HUES6 (cell line): Measurements from ENCODE around the gene MEI4.

Experiments used
- H3K27ac ChIP-seq: 2 replicates; pipeline ENCODE4 v1.7.0; 2013; ENCODE audit warnings: low read depth, mild to moderate bottlenecking, low read length, inconsistent platforms
- H3K27me3 ChIP-seq: 2 replicates; pipeline ENCODE4 v1.6.1; 2013; ENCODE audit warnings: low read length; ENCODE audit not compliant: control insufficient read depth, insufficient read depth
- H3K36me3 ChIP-seq: 2 replicates; pipeline ENCODE4 v1.6.1; 2013; ENCODE audit warnings: low read length; ENCODE audit not compliant: control insufficient read depth, insufficient read depth
- H3K4me1 ChIP-seq: 2 replicates; pipeline ENCODE4 v1.6.1; 2013; ENCODE audit warnings: low read length; ENCODE audit not compliant: control insufficient read depth, insufficient read depth
- H3K4me3 ChIP-seq: 2 replicates; pipeline ENCODE4 v1.5.1; 2013; ENCODE audit warnings: low read depth, low read length
- H3K9ac ChIP-seq: one replicate; pipeline ENCODE4 v1.6.1; 2013; ENCODE audit warnings: mild to moderate bottlenecking, low read length
- H3K9me3 ChIP-seq: 2 replicates; pipeline ENCODE4 v1.6.1; 2013; ENCODE audit warnings: low read depth, low read length; ENCODE audit not compliant: control insufficient read depth, insufficient read depth

Gene MEI4

DNA sequence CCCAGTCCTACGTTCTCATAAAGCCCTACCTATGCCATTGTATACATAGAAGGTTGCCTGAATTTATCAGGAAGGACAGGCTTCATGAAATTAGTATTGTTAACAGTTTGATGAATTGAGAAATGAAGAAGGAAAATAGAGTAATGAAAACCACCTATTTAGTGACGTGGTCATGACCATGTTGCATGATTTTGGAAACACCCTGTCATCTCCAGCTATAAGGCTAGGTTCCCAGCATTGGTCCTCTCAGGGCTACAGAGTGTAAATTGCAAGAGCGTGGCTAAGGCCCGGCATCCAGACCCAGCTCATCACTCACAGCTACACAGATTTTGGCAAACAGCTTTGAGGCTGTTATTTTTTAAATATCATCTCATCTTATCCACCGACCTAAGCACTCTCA is 203.6 kb downstream of the MEI4 start:
- Histone ChIP-seq H3K9me3 (0 out of 2 replicates have a peak, but pooled peaks cover 2% of the 10 kb centered on the region), H3K4me1 (no peaks in the 10 kb centered on the region), H3K4me3 (no peak overlapping the region), H3K27ac (no peak overlapping the region), H3K9ac (no peak overlapping the region), H3K36me3 (no peaks in the 10 kb centered on the region), H3K27me3 (no peaks in the 10 kb centered on the region)

DNA sequence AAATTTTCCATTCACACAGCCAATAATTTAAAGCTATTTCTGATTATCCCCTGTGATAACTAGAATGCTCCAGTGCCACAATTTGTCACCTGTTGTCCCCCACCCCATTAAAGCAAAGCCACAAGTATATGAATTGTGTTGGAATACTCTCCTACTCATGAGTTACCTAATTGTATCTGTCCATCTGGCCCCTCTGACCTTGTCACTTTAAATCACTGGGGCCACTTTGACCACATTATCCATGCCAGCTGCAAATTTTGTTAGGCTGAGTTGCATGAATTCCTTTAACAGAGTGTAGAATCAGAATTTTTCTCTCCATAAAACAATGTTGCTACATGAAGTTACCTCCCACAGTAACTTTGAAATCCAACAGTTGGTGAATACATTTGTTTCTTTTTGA is 204.6 kb downstream of the MEI4 start:
- no peak overlapping the region for H3K4me3 ChIP-seq
- H3K27ac ChIP-seq = no peak overlapping the region
- H3K9ac ChIP-seq = no peak overlapping the region
- no peaks in the 10 kb centered on the region for H3K4me1 ChIP-seq
- no peaks in the 10 kb centered on the region for H3K36me3 ChIP-seq
- peaks cover 9% of the 10 kb centered on the region for H3K9me3 ChIP-seq
- H3K27me3 ChIP-seq = no peaks in the 10 kb centered on the region

DNA sequence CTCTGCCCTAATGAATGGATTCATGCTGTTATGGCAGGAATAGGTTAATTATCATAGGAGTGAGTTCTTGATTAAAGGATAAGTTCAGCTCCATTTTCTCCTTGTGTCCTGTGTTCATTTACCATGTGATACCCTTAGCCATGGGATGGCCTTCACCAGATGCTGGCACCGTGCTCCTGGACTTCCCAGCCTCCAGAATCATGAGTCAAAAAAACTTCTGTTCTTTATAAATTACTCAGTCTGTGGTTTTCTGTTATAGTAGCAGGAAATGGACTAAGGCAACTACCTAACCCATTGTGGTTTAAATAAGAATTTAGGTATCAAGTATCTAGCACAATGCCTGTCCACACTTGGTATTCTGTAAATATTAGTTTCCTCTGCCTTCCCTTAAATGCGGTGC is 223.5 kb downstream of the MEI4 start:
- no peaks in the 10 kb centered on the region for H3K36me3 ChIP-seq
- no peaks in the 10 kb centered on the region for H3K27me3 ChIP-seq
- H3K27ac ChIP-seq = no peak overlapping the region
- H3K9me3 ChIP-seq = peaks cover 3% of the 10 kb centered on the region; the same call in 1 of the 2 replicates
- H3K9ac ChIP-seq = no peak overlapping the region
- H3K4me3 ChIP-seq = no peak overlapping the region
- no peaks in the 10 kb centered on the region for H3K4me1 ChIP-seq

DNA sequence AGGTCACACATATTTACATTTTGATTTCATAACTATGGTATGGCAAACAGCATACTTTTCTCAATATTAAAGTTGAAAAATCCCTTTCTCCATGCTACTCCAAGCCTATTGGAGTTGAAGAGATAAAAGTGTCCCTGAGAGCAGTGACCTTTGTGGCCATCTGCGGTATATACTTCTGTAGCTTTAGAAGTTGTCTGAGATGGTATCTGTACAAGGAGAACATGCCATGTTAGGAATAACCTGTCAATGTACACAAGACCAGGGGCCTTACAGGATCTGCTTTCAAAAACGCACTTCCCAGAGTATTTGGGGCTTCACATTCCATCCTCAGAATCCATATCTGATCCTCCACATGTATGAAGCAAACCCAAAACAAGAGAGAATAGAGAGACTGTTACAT is 226.7 kb downstream of the MEI4 start:
- Histone ChIP-seq H3K27ac (no peak overlapping the region), H3K9ac (no peak overlapping the region), H3K4me1 (no peaks in the 10 kb centered on the region), H3K9me3 (peaks cover 3% of the 10 kb centered on the region; the same call in 1 of the 2 replicates), H3K36me3 (no peaks in the 10 kb centered on the region), H3K27me3 (no peaks in the 10 kb centered on the region), H3K4me3 (no peak overlapping the region)

DNA sequence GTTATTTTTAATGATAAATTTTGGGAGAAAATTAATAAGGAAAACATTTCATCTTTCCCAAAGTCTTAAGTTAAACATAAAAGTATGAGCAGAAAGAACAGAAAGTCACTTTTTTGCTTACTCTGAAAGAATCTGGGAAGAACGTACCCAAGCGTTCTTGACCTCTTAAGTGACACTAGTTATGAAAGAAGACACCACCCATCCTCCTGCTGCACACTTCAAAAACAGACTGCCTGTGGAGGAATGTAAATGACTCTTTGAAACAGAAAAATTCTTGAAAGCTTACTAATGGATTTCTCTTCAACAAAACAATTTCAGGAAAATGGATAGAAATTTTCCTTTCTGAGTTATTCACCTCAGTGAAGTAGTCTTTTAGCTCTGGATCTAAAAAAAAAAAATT is 227.7 kb downstream of the MEI4 start:
- peaks cover 3% of the 10 kb centered on the region; the same call in 1 of the 2 replicates for H3K9me3 ChIP-seq
- no peak overlapping the region for H3K9ac ChIP-seq
- no peak overlapping the region for H3K4me3 ChIP-seq
- H3K27ac ChIP-seq = no peak overlapping the region
- no peaks in the 10 kb centered on the region for H3K36me3 ChIP-seq
- no peaks in the 10 kb centered on the region for H3K27me3 ChIP-seq
- no peaks in the 10 kb centered on the region for H3K4me1 ChIP-seq

DNA sequence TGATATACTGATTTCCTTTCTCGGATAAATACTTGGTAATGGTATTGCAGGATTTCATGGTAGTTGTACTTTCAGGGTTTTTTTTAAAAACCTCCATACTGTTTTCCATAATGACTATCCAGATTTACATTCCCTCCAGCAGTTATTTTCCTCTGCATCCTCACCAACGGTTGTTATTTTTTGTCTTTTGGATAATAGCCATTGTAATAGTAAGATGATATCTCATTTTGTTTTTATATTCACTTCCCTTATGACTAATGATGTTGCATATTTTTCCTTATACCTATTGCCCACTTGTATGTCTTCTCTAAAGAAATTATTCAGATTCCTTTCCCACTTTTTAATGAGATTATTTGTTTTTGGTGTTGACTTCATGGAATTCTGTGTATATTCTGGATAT is 231.0 kb downstream of the MEI4 start:
- no peak overlapping the region for H3K27ac ChIP-seq
- H3K9ac ChIP-seq = no peak overlapping the region
- no peaks in the 10 kb centered on the region for H3K27me3 ChIP-seq
- H3K4me3 ChIP-seq = no peak overlapping the region
- no peaks in the 10 kb centered on the region for H3K9me3 ChIP-seq
- H3K36me3 ChIP-seq = no peaks in the 10 kb centered on the region
- H3K4me1 ChIP-seq = no peaks in the 10 kb centered on the region

DNA sequence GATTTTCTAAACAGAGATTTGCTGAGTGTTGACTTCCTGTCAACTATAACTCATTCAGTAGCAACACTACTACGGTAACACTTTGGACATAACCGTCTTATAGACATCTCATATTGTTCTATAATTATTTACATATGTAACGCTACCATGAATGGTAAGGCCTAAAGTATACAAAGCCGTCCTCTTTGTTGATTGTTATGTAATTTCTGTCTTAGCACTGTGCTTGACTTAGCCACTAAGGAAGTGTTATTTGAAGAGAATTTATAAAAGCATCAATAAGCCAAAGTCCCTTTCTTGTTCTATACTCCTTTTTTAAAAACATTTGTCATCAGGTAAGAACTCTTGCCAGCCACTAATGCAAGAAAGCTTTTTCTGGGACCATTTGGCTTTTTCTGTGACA is 240.6 kb downstream of the MEI4 start:
- H3K4me1 ChIP-seq = no peaks in the 10 kb centered on the region
- H3K9me3 ChIP-seq = peaks cover 17% of the 10 kb centered on the region
- H3K4me3 ChIP-seq = no peak overlapping the region
- no peaks in the 10 kb centered on the region for H3K36me3 ChIP-seq
- H3K27ac ChIP-seq = no peak overlapping the region
- no peaks in the 10 kb centered on the region for H3K27me3 ChIP-seq
- H3K9ac ChIP-seq = no peak overlapping the region

DNA sequence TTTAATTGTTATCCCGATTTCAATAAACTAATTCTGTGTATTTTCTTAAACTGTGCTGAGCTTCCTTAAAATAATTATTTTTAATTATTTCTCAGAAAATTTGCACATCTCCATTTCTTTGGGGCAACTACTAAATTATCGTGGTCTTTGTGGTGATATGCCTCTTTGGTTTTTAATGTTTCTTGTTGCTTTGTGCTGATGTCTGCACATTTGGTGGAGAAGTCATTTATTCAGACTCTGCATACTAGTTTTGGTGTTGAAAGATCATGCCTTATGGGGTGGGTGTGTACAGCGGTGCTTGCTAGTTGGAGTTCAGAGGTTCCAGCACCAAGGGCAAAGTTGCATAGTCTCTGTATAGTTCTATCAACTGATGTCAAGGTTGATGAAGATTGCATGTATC is 253.2 kb downstream of the MEI4 start:
- Histone ChIP-seq H3K4me1 (no peaks in the 10 kb centered on the region), H3K4me3 (no peak overlapping the region), H3K27ac (no peak overlapping the region), H3K9me3 (peaks cover 2% of the 10 kb centered on the region; the same call in 1 of the 2 replicates), H3K36me3 (no peaks in the 10 kb centered on the region), H3K27me3 (no peaks in the 10 kb centered on the region), H3K9ac (no peak overlapping the region)

DNA sequence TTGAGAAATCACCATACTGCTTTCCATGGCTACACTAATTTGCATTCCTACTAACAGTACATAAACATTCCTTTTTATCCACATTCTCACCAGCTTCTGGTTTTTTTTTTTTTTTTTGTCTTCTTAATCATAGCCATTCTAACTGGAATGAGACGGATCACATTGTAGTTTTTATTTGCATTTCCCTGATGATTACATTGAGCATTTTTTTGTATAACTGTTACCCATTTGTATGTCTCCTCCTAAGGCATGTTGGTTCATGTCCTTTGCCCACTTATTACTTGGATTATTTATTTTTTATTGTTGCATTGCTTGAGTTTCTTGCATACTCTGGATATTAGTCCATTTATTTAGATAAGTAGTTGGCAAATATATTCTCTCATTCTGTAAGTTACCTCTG is 258.0 kb downstream of the MEI4 start:
- no peak overlapping the region for H3K27ac ChIP-seq
- no peaks in the 10 kb centered on the region for H3K4me1 ChIP-seq

DNA sequence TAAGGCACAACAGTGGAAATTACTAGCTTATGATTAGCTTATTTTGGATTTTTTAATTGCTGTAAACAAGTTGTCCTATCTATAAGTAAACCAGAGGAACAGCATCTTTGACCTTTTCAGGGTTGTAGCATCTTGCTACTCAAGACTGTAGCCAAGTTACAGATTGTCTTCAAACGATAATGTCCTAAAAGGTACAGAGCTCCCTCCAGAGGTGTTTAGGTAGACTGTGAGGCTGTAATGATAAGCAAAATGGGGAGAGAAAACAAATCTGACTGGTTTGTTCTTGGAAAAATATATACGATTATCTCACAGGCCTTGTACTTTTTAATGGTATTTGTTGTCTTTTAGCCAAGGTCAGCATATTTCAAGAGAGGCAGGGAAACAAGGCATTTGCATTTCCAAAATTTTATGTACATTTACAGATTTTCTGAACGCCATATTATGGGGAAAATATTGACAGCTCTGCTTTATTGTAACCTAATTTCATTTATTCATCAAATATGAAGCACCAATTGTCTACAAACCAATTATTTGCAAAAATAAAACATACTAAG is 273.4 kb downstream of the MEI4 start:
- H3K27ac ChIP-seq = no peak overlapping the region
- no peaks in the 10 kb centered on the region for H3K27me3 ChIP-seq
- H3K9ac ChIP-seq = no peak overlapping the region
- H3K9me3 ChIP-seq = no peaks in the 10 kb centered on the region
- no peaks in the 10 kb centered on the region for H3K4me1 ChIP-seq
- H3K36me3 ChIP-seq = no peaks in the 10 kb centered on the region
- H3K4me3 ChIP-seq = no peak overlapping the region

More for the DNA sequence above, 258.0 kb downstream of the MEI4 start:
- Histone ChIP-seq H3K36me3 (no peaks in the 10 kb centered on the region), H3K4me3 (no peak overlapping the region), H3K9ac (no peak overlapping the region), H3K9me3 (peaks cover 12% of the 10 kb centered on the region), H3K27me3 (no peaks in the 10 kb centered on the region)

DNA sequence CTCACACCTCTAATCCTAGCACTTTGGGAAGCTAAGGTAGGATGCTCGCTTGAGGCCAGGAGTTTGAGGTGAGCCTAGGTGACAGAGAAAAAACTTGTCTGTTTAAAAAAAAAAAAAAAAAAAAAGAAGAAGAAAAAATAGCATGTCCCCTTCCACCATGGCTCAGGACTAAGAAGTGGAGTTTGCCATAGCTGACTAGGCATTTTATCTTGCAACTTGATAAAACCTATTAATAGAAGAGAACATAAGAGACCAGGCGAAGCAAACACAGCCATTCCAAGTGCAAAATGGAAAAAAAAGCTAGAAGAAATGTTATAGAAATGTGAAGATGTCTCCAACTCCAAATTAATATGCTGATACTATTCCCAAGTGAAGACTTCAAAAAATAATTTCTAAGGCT is 277.5 kb downstream of the MEI4 start:
- Histone ChIP-seq H3K9ac (no peak overlapping the region), H3K4me3 (no peak overlapping the region), H3K27ac (no peak overlapping the region), H3K4me1 (no peaks in the 10 kb centered on the region), H3K27me3 (no peaks in the 10 kb centered on the region), H3K36me3 (no peaks in the 10 kb centered on the region), H3K9me3 (no peaks in the 10 kb centered on the region)

DNA sequence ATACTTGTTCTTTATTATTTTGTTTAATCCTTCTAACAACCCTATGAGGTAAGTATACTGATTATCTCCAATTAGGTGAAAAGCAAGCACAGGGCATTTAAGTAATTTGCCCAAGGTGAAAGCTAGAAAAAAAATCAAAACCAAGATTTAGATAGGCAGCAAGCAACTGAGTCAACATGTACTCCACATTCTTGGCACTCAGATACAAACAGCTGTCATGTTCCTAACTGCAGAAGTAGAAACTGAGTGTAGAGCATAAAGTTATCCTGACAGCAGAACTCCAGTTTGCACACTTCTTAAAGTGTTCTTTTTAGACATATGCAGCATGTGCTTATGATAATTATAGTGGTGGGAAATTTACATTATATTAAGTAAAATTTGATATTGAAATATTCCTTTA is 278.1 kb downstream of the MEI4 start:
- no peaks in the 10 kb centered on the region for H3K4me1 ChIP-seq
- no peak overlapping the region for H3K27ac ChIP-seq
- no peak overlapping the region for H3K4me3 ChIP-seq
- no peaks in the 10 kb centered on the region for H3K36me3 ChIP-seq
- H3K9me3 ChIP-seq = no peaks in the 10 kb centered on the region
- no peaks in the 10 kb centered on the region for H3K27me3 ChIP-seq
- H3K9ac ChIP-seq = no peak overlapping the region
